ENCODE measurements around the gene UTRN. TPM values are rescaled to one million over a fixed set of nuclear protein-coding genes. Genes with fewer than 3 reads are reported as not detected.

UTRN gene
- total and polyA plus RNA-seq, 10 of the 15 experiments (the other 5 are each of a cell fraction or from before 2014, with no cell fraction given) = 1.6 to 52.6 (median 25.5) TPM

- TF ChIP-seq SMC3 (IDR thresholded peaks at IDR 0.05; ENCODE audit: borderline replicate concordance, low read length) (no peak), POLR2AphosphoS5 (IDR thresholded peaks at IDR 0.05; ENCODE audit: low read length) (no peak)
Observed at GRCh38 chr6:144315981-144316861, 31.1 kb downstream of the UTRN start (continued).

DNA sequence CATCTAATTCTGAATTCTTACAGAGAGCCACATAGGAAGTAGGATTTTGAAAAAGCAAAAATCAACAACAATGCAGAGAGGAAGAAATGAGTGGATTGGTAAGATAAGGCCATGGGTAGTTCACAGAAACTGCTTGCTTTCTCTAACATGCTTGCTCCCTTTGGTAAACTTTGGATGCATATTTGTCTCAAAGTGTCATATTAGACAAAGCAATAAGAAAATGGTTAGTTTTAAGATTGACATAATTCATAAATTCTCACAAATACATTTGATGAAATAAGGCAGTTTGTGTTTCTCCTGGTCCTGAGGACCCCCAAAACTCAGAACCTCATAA lies 31.7 kb downstream of the UTRN start:
- RAD21 ChIA-PET (ENCODE audit: unreplicated experiment) = interaction anchor here (1.2 kb wide), 1 partner anchor 38 kb away, joined by 3 read pairs; no protein-coding TSS in a partner anchor
- Histone ChIP-seq H3K79me2 (ENCODE audit: control insufficient read depth, insufficient read depth, low read length) (no peaks in the 10 kb centered on the region), H3K9ac (ENCODE audit: control insufficient read depth, insufficient read depth, low read length) (no peak overlapping the region), H3K9me3 (replicated peaks; ENCODE audit: control insufficient read depth, insufficient read depth, low read length) (no peaks in the 10 kb centered on the region), H3K36me3 (ENCODE audit: control insufficient read depth in 2 of 2, insufficient read depth in 2 of 2, low read length in 1 of 2) (no peaks in the 10 kb centered on the region), H3K4me1 (ENCODE audit: control insufficient read depth, insufficient read depth, low read length) (no peaks in the 10 kb centered on the region), H4K20me1 (ENCODE audit: control insufficient read depth, insufficient read depth) (no peaks in the 10 kb centered on the region), H3K27ac (ENCODE audit: control insufficient read depth, insufficient read depth) (no peak overlapping the region), H2AFZ (ENCODE audit: control insufficient read depth, low read depth, low read length) (no peak overlapping the region), H3K4me2 (ENCODE audit: control insufficient read depth, insufficient read depth) (no peak overlapping the region), H3K4me3 (no peak overlapping the region), H3K27me3 (replicated peaks in 1 of 2; ENCODE audit: control insufficient read depth in 2 of 2, insufficient read depth in 2 of 2, low read length in 1 of 2) (peaks cover 0 to 3% of the 10 kb centered on the region in 2 experiments; a peak in 1 of 4 replicates)
- DNase-seq (ENCODE audit: low read depth, low spot score) = no peak
- TF ChIP-seq ASH2L (IDR thresholded peaks at IDR 0.05; ENCODE audit: borderline replicate concordance, low read depth) (no peak), KAT2A (conservative IDR thresholded peaks at IDR 0.05; ENCODE audit: control insufficient read depth, low read depth, low read length) (no peak), NFIC (IDR thresholded peaks at IDR 0.05; ENCODE audit: low read depth, low read length) (no peak), RFX5 (IDR thresholded peaks at IDR 0.05; ENCODE audit: low read depth, low read length) (no peak), IKZF1 (conservative IDR thresholded peaks at IDR 0.05) (no peak), ZBED1 (IDR thresholded peaks at IDR 0.05; ENCODE audit: borderline replicate concordance) (no peak), CBFB (IDR thresholded peaks at IDR 0.05; ENCODE audit: low read depth) (no peak), NRF1 (conservative IDR thresholded peaks at IDR 0.05; ENCODE audit: low read depth, low read length) (no peak), BMI1 (IDR thresholded peaks at IDR 0.05; ENCODE audit: borderline replicate concordance) (no peak), GATAD2B (conservative IDR thresholded peaks at IDR 0.05; ENCODE audit: low read depth) (no peak)
- FAIRE-seq = no peak
- peak; percentile 38; the same call in 1 of the 3 replicates for ATAC-seq
- in situ Hi-C loops (cut with MboI) (no loop called here), intact Hi-C loops (cut with micrococcal nuclease; ENCODE audit: unreplicated experiment) (no loop called here)
- CTCF ChIA-PET = no interaction called here
- POLR2A ChIA-PET = interaction anchor here (0.5 kb wide), 1 partner anchor 38 kb away, joined by 5 read pairs; no protein-coding TSS in a partner anchor
- BruUV-seq (replicated peaks) = no TSS peak
- SMC1A ChIA-PET (ENCODE audit: uncharacterized antibody, unreplicated experiment) = interaction anchor here (1.0 kb wide), 2 partner anchors 11 to 13 kb away, joined by 4 read pairs; no protein-coding TSS in a partner anchor

Measured in GM12878 (cell line).